ACC112 (cell line): ENCODE results near the gene TSPOAP1.

Source experiments
- H2AFZ ChIP-seq: fragments of 200-600 bp; sonication (generic); one replicate; pipeline ENCODE4 v1.6.0; 2017; ENCODE audit warnings: antibody characterized with exemption, low read length; ENCODE audit not compliant: unreplicated experiment
- H3K27ac ChIP-seq: fragments of 200-600 bp; sonication (generic); 2 replicates; pipeline ENCODE4 v1.5.1; 2014; ENCODE audit warnings: low read depth, mild to moderate bottlenecking, antibody characterized with exemption, low read length, moderate library complexity
- H3K27me3 ChIP-seq: fragments of 200-600 bp; sonication (generic); 2 replicates; pipeline ENCODE4 v1.6.1; 2014; ENCODE audit warnings: mild to moderate bottlenecking, antibody characterized with exemption, low read length, moderate library complexity, mixed read lengths; ENCODE audit not compliant: insufficient read depth
- H3K36me3 ChIP-seq: fragments of 200-600 bp; sonication (generic); 2 replicates; pipeline ENCODE4 v1.6.1; 2016; ENCODE audit warnings: mild to moderate bottlenecking, antibody characterized with exemption, low read length, moderate library complexity, mixed read lengths; ENCODE audit not compliant: insufficient read depth
- H3K4me1 ChIP-seq: fragments of 200-600 bp; sonication (generic); one replicate; pipeline ENCODE4 v1.6.1; 2016; ENCODE audit warnings: low read length, mixed read lengths; ENCODE audit not compliant: insufficient read depth, unreplicated experiment, control insufficient read depth
- H3K4me3 ChIP-seq: fragments of 200-600 bp; sonication (generic); 2 replicates; pipeline ENCODE4 v1.5.1; 2014; ENCODE audit warnings: mild to moderate bottlenecking, low read depth, low read length
- H3K79me2 ChIP-seq: fragments of 200-600 bp; sonication (generic); one replicate; pipeline ENCODE4 v1.6.0; 2016; ENCODE audit warnings: low read length; ENCODE audit not compliant: control insufficient read depth, unreplicated experiment, insufficient read depth

Gene TSPOAP1, protein sequence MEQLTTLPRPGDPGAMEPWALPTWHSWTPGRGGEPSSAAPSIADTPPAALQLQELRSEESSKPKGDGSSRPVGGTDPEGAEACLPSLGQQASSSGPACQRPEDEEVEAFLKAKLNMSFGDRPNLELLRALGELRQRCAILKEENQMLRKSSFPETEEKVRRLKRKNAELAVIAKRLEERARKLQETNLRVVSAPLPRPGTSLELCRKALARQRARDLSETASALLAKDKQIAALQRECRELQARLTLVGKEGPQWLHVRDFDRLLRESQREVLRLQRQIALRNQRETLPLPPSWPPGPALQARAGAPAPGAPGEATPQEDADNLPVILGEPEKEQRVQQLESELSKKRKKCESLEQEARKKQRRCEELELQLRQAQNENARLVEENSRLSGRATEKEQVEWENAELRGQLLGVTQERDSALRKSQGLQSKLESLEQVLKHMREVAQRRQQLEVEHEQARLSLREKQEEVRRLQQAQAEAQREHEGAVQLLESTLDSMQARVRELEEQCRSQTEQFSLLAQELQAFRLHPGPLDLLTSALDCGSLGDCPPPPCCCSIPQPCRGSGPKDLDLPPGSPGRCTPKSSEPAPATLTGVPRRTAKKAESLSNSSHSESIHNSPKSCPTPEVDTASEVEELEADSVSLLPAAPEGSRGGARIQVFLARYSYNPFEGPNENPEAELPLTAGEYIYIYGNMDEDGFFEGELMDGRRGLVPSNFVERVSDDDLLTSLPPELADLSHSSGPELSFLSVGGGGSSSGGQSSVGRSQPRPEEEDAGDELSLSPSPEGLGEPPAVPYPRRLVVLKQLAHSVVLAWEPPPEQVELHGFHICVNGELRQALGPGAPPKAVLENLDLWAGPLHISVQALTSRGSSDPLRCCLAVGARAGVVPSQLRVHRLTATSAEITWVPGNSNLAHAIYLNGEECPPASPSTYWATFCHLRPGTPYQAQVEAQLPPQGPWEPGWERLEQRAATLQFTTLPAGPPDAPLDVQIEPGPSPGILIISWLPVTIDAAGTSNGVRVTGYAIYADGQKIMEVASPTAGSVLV (N-terminal part only)

DNA sequence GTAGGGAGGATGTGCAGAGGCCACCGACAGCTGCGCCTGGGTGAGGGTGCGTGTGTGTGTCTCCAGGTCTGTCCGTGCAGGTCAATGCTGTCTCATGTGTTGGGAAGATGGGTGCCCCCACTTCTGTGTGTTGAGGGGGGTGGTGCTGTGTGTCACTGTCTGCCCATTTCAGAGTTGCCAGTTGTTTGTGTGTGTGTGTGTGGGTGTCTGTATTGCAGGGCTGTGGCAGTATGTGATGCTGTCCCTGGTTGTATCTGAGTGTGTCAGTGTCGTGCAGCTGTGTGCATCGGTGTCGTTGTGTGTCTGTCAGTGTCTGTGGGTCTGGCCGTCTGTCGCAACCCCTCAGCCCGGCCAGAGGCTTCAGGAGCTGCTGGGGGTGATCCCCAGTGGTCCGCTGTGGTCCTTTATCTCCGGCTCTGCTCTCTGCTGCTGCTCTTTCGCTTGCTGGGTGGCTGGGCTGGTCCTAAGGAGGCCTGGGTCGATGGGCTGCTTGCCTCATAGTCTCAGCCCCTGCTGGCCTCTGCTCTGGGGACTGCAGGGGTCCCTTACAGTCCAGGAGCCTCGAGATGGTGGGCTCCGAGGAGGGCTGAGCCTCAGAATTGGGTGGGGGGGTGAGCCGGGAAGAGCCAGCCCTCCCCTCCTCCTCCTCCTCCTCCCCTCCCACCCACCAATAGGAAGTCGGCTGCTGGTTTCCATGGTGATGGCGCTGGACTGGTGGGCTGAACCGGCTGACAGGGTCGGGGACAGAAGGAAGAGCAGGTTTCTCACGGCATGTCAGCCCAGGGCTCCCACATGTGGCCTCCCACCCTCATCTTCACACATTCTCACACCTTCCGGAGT lies at the start of gene TSPOAP1:
TSS of gene TSPOAP1 (minus strand) at position 601 of the 840 bp plus-strand sequence. CDS start 875 bp downstream, outside the sequence.
- H3K79me2 ChIP-seq, result no peaks in the 10 kb centered on the region
- H3K4me3 ChIP-seq, result no peak within 1 kb of the TSS

GRCh38 chr17:58377661-58378060 lies 49.1 kb upstream of the TSPOAP1 start:
- Histone ChIP-seq H2AFZ (no peak overlapping the region), H3K79me2 (no peaks in the 10 kb centered on the region), H3K27ac (no peak overlapping the region), H3K4me1 (no peaks in the 10 kb centered on the region), H3K4me3 (no peak overlapping the region), H3K36me3 (no peaks in the 10 kb centered on the region), H3K27me3 (peaks cover 60% of the 10 kb centered on the region)

More for the DNA sequence above, at the start of gene TSPOAP1:
- Histone ChIP-seq H3K4me1 (no peaks in the 10 kb centered on the region), H3K36me3 (no peaks in the 10 kb centered on the region), H3K27me3 (peaks cover 59% of the 10 kb centered on the region), H2AFZ (no peak within 1 kb of the TSS), H3K27ac (no peak within 1 kb of the TSS)

DNA sequence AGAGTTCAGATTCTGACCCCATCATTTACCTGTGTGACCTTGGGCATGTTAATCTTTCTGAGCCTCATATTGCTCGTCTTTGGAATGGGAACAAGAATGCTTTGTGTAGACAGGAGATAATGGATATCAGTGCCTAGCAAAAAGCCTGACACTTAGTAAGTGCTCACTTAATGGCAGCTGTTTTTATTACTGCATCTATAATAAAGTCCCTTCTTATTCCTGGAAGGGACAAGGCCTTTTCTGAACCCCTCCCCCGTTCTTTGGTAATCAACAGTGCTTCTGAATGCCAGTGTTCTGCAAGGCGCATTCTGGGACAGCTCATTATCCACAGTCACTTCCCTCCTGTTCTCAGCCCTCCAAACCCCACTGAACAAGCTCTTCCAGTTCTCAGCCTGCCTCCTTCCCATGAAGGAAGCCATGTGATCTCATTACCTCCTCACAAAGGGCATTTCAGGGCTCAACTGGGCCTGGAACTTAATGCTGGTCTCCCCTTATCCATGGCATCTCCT lies 48.6 kb upstream of the TSPOAP1 start:
- H3K36me3 ChIP-seq, result no peaks in the 10 kb centered on the region
- H3K4me3 ChIP-seq, result no peak overlapping the region
- H3K4me1 ChIP-seq, result no peaks in the 10 kb centered on the region
- peaks cover 55% of the 10 kb centered on the region for H3K27me3 ChIP-seq
- no peaks in the 10 kb centered on the region for H3K79me2 ChIP-seq
- H3K27ac ChIP-seq, result no peak overlapping the region
- no peak overlapping the region for H2AFZ ChIP-seq

- Histone ChIP-seq H3K27ac (no peak overlapping the region), H3K79me2 (no peaks in the 10 kb centered on the region), H3K4me3 (no peak overlapping the region), H3K36me3 (no peaks in the 10 kb centered on the region), H3K4me1 (no peaks in the 10 kb centered on the region), H2AFZ (no peak overlapping the region), H3K27me3 (peaks cover 54% of the 10 kb centered on the region)
Measured at GRCh38 chr17:58376472-58377000, 47.9 kb upstream of the TSPOAP1 start.

DNA sequence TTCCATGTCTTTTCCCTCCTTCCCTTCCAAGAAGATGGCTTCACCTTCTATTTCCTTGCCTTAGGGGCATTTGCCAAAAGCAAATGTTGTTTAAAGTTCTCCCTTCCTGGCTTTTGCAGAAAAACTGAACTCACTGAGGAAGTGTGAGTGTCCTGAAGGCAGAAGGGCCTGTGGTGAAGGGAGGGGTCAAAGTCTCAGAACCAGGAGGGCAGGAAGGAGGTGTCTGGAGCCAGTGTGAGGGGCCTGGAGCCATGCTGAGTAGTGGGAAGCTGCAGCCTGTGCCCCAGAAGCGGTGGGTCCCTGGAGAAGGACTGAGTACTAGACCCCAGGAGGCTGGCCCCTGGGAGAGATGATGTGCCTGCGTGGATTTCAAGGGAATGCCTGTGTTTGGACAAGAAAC lies 47.2 kb upstream of the TSPOAP1 start:
- no peak overlapping the region for H3K27ac ChIP-seq
- H3K36me3 ChIP-seq, result no peaks in the 10 kb centered on the region
- no peak overlapping the region for H2AFZ ChIP-seq
- no peaks in the 10 kb centered on the region for H3K79me2 ChIP-seq
- H3K4me1 ChIP-seq, result no peaks in the 10 kb centered on the region
- no peak overlapping the region for H3K4me3 ChIP-seq
- H3K27me3 ChIP-seq, result peaks cover 54% of the 10 kb centered on the region

- H3K27me3 ChIP-seq, result peaks cover 54% of the 10 kb centered on the region
- no peaks in the 10 kb centered on the region for H3K4me1 ChIP-seq
- H3K4me3 ChIP-seq, result no peak overlapping the region
- no peak overlapping the region for H3K27ac ChIP-seq
- no peaks in the 10 kb centered on the region for H3K36me3 ChIP-seq
- H3K79me2 ChIP-seq, result no peaks in the 10 kb centered on the region
- H2AFZ ChIP-seq, result no peak overlapping the region
Measured at GRCh38 chr17:58375256-58375655, 46.7 kb upstream of the TSPOAP1 start.

GRCh38 chr17:58373923-58374322 lies 45.3 kb upstream of the TSPOAP1 start:
- H3K36me3 ChIP-seq, result no peaks in the 10 kb centered on the region
- H3K27ac ChIP-seq, result no peak overlapping the region
- H3K4me1 ChIP-seq, result no peaks in the 10 kb centered on the region
- H2AFZ ChIP-seq, result no peak overlapping the region
- H3K27me3 ChIP-seq, result peaks cover 50% of the 10 kb centered on the region
- H3K4me3 ChIP-seq, result no peak overlapping the region
- no peaks in the 10 kb centered on the region for H3K79me2 ChIP-seq

GRCh38 chr17:58373003-58373402 lies 44.4 kb upstream of the TSPOAP1 start:
- no peaks in the 10 kb centered on the region for H3K79me2 ChIP-seq

DNA sequence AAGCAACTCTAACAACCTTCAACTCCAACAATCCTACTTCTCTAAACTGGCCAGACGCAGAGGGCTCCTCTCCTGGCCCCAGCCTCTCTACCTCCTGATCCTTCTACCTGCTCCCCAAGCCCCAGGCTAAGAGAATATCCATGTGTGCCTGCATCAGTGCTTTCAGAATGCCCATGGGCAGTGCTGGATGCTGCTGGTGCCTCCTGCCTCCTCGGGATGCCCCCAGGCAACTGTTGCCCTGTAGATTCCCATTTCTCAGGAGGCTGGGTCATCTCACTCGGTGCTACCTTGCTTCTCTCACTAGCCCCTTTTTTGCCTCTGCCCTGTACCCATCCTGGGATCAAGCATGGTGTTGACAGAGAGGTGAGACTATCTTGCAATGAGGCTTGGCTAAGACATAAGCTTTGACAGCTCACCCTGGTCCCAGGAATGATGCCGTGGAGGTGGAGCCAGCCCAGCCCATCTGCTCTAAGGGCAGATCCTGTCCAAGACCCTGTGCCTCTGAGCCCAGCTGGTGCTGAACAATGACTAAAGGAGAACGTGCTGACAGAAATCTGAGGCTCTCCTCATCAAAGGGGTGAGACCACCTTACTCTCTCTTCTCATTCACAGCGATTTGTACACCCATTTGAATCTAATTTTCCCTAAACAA lies 42.8 kb upstream of the TSPOAP1 start:
- Histone ChIP-seq H3K4me1 (no peaks in the 10 kb centered on the region), H3K36me3 (no peaks in the 10 kb centered on the region), H3K27me3 (peaks cover 39% of the 10 kb centered on the region), H3K4me3 (no peak overlapping the region), H3K79me2 (no peaks in the 10 kb centered on the region), H3K27ac (no peak overlapping the region), H2AFZ (no peak overlapping the region)

More at GRCh38 chr17:58373003-58373402, 44.4 kb upstream of the TSPOAP1 start:
- Histone ChIP-seq H3K27me3 (peaks cover 46% of the 10 kb centered on the region), H3K36me3 (no peaks in the 10 kb centered on the region), H2AFZ (no peak overlapping the region), H3K27ac (no peak overlapping the region), H3K4me3 (no peak overlapping the region), H3K4me1 (no peaks in the 10 kb centered on the region)
